Sciatic nerve (tissue), 2 donors: ENCODE measurements around the gene DLGAP1. TPM values are rescaled to one million over a fixed set of nuclear protein-coding genes. Genes with fewer than 3 reads are reported as not detected.
"Not testable (repeated sequence)": the region's sequence is repeated elsewhere in the genome, so short reads cannot be mapped to it uniquely, and the experiment has no call there.

ENCODE experiments used
- ATAC-seq: fragments of 200-7000 bp; cut with Tn5 transposase; one replicate; pipeline ENCODE4 v1.9.1; 2020; ENCODE audit warnings: mild to moderate bottlenecking, moderate library complexity
- DNase-seq: peaks from one replicate; pipeline ENCODE4 v3.0.0-alpha.2; 2020; ENCODE audit warnings: low spot score
- intact Hi-C: fragments of 100-400 bp; cut with DNase I; formaldehyde crosslinking; loops from one replicate; pipeline ENCODE4 v1.14.2; 2022
- total RNA-seq: library from RNA; stranded (reverse); fragmentation: NEBNext Ultra II Directional; extraction: Animal tissue kit (Norgen Biotek cat#: 25700); gene quantifications from one replicate; pipeline ENCODE4 v1.2.1, GENCODE V29; 2021
- donor health status: DM: no; HTN: no; CAD: no.
- donor health status: DM: no; HTN: no; CAD: no.

The DLGAP1 gene
- total RNA-seq, 1 donor from 2014 or later = 0.98 TPM

GRCh38 chr18:3655254-3656050 lies 799.7 kb downstream of the DLGAP1 start:
- DNase-seq (no peak), ATAC-seq (no peak)
- intact Hi-C loops = no loop called here

- DNase-seq = no peak
- intact Hi-C loops = no loop called here
- no peak for ATAC-seq
Measured at GRCh38 chr18:3654442-3655253, 800.5 kb downstream of the DLGAP1 start.

- intact Hi-C loops = no loop called here
- DNase-seq (no peak), ATAC-seq (no peak)
Measured at GRCh38 chr18:3653851-3654441, 801.2 kb downstream of the DLGAP1 start.

- DNase-seq (no peak), ATAC-seq (no peak)
- intact Hi-C loops = no loop called here
Measured at GRCh38 chr18:3653263-3653850, 801.8 kb downstream of the DLGAP1 start.

- ATAC-seq (no peak), DNase-seq (no peak)
- intact Hi-C loops = no loop called here
Measured at GRCh38 chr18:3652380-3653262, 802.5 kb downstream of the DLGAP1 start.

- ATAC-seq (no peak), DNase-seq (no peak)
- intact Hi-C loops = no loop called here
Measured at GRCh38 chr18:3651266-3651665, 803.8 kb downstream of the DLGAP1 start.

- DNase-seq, intact Hi-C loops: not testable (repeated sequence)
- peak; percentile 38 for ATAC-seq
Measured at GRCh38 chr18:3650521-3651042, 804.5 kb downstream of the DLGAP1 start.

GRCh38 chr18:3649633-3650426 lies 805.3 kb downstream of the DLGAP1 start:
- DNase-seq (no peak), ATAC-seq (peak; percentile 83)
- intact Hi-C loops = no loop called here

- ATAC-seq = peak; percentile 70
- no peak for DNase-seq
- intact Hi-C loops = no loop called here
Measured at GRCh38 chr18:3649135-3649632, 805.9 kb downstream of the DLGAP1 start.

- ATAC-seq (no peak), DNase-seq (no peak)
- intact Hi-C loops = no loop called here
Measured at GRCh38 chr18:3648641-3649040, 806.5 kb downstream of the DLGAP1 start.

GRCh38 chr18:3648200-3648599 lies 806.9 kb downstream of the DLGAP1 start:
- intact Hi-C loops = no loop called here
- no peak for DNase-seq
- ATAC-seq = no peak

- intact Hi-C loops = no loop called here
- no peak for DNase-seq
- ATAC-seq = no peak
Measured at GRCh38 chr18:3647636-3648035, 807.5 kb downstream of the DLGAP1 start.

- intact Hi-C loops = no loop called here
- ATAC-seq = no peak
- DNase-seq = no peak
Measured at GRCh38 chr18:3645384-3646156, 809.5 kb downstream of the DLGAP1 start.

- ATAC-seq (no peak), DNase-seq (no peak)
- intact Hi-C loops = no loop called here
Measured at GRCh38 chr18:3634250-3634939, 820.7 kb downstream of the DLGAP1 start.

- ATAC-seq = no peak
- intact Hi-C loops = no loop called here
- DNase-seq = no peak
Measured at GRCh38 chr18:3631887-3632286, 823.2 kb downstream of the DLGAP1 start.

GRCh38 chr18:3626929-3627458 lies 828.1 kb downstream of the DLGAP1 start:
- ATAC-seq (no peak), DNase-seq (no peak)
- intact Hi-C loops = no loop called here
